GM12878 (cell line): ENCODE measurements around the gene TNFRSF6B. TPM values are rescaled to one million over a fixed set of nuclear protein-coding genes. Genes with fewer than 3 reads are reported as not detected.
A peak's percentile ranks its signal among the peaks of the same experiment; 100 is the strongest.

ENCODE experiments used
- ATAC-seq: fragments of 200-7000 bp; cut with Tn5 transposase; 3 replicates; pipeline ENCODE4 v1.9.1; 2020; ENCODE audit warnings: mild to moderate bottlenecking, moderate library complexity
- BruUV-seq: library from RNA; stranded (reverse); fragments of 400-500 nt; replicated peaks from 2 replicates; lab custom pipeline; 2021; lab: Mats Ljungman, UMichigan
- CTCF ChIA-PET: fragments of 300-600 bp; sonication (Branson Sonifier 250); formaldehyde crosslinking; extraction: SDS; loops from one replicate; lab custom pipeline; 2021; ENCODE audit warnings: inconsistent platforms; lab: Yijun Ruan, JAX
- POLR2A ChIA-PET: fragments of 350-600 bp; formaldehyde crosslinking; extraction: SDS; loops from one replicate; lab custom pipeline; 2021; ENCODE audit warnings: inconsistent platforms; lab: Charles Lee
- RAD21 ChIA-PET: fragments of 300-600 bp; sonication (Branson Sonifier 250); formaldehyde crosslinking; loops from one replicate; lab custom pipeline; 2023; ENCODE audit warnings: antibody characterized with exemption; ENCODE audit not compliant: unreplicated experiment; lab: Charles Lee
- SMC1A ChIA-PET: fragments of 300-600 bp; sonication (Branson Sonifier 250); formaldehyde crosslinking; loops from one replicate; lab custom pipeline; 2023; ENCODE audit not compliant: unreplicated experiment, uncharacterized antibody; lab: Charles Lee
- DNase-seq: peaks from one replicate; pipeline ENCODE4 v3.0.0-alpha.2; 2011; ENCODE audit warnings: low read depth, low spot score
- FAIRE-seq: peaks from 3 replicates; lab custom pipeline; 2011; peaks lifted over from hg19 to GRCh38; lab: Jason Lieb, UNC
- H2AFZ ChIP-seq: 2 replicates; pipeline ENCODE4 v1.6.0; 2011; ENCODE audit warnings: low read depth, low read length, control low read depth; ENCODE audit not compliant: control insufficient read depth
- H3K27ac ChIP-seq: 2 replicates; pipeline ENCODE4 v1.5.1; 2011; ENCODE audit warnings: control low read depth; ENCODE audit not compliant: control insufficient read depth, insufficient read depth
- H3K27me3 ChIP-seq, 2 experiments: replicated peaks in 1 of 2; 2 replicates each; pipeline versions ENCODE4 v1.6.0 to v1.6.1; 2011; ENCODE audit warnings: low read length in 1 of 2; ENCODE audit not compliant: control insufficient read depth in 2 of 2, insufficient read depth in 2 of 2
- H3K36me3 ChIP-seq, 2 experiments: 2 replicates each; pipeline ENCODE4 v1.5.1; 2011; ENCODE audit warnings: low read length in 1 of 2; ENCODE audit not compliant: control insufficient read depth in 2 of 2, insufficient read depth in 2 of 2
- H3K4me1 ChIP-seq: 2 replicates; pipeline ENCODE4 v1.6.1; 2011; ENCODE audit warnings: mild to moderate bottlenecking, low read length, moderate library complexity, mixed read lengths; ENCODE audit not compliant: control insufficient read depth, insufficient read depth
- H3K4me2 ChIP-seq: 2 replicates; pipeline ENCODE4 v1.6.0; 2011; ENCODE audit warnings: control low read depth; ENCODE audit not compliant: control insufficient read depth, insufficient read depth
- H3K4me3 ChIP-seq: fragments of 200-600 bp; sonication (generic); 2 replicates; pipeline ENCODE4 v1.5.1; 2016
- H3K79me2 ChIP-seq: 2 replicates; pipeline ENCODE4 v1.6.0; 2011; ENCODE audit warnings: low read length; ENCODE audit not compliant: control insufficient read depth, insufficient read depth
- H3K9ac ChIP-seq: 2 replicates; pipeline ENCODE4 v1.8.0; 2011; ENCODE audit warnings: low read length, control low read depth, mixed read lengths; ENCODE audit not compliant: control insufficient read depth, insufficient read depth
- H3K9me3 ChIP-seq: replicated peaks from 3 replicates; pipeline ENCODE4 v1.5.1; 2011; ENCODE audit warnings: mild to moderate bottlenecking, low read length; ENCODE audit not compliant: control insufficient read depth, insufficient read depth
- H4K20me1 ChIP-seq: 2 replicates; pipeline ENCODE4 v1.6.0; 2011; ENCODE audit not compliant: control insufficient read depth, insufficient read depth
- BHLHE40 ChIP-seq, 2 experiments: fragments of 450-650 bp in 1 of 2; IDR thresholded peaks; 2 replicates each; pipeline ENCODE4 v1.6.1; 2011 to 2017; ENCODE audit warnings: low read depth in 2 of 2, borderline replicate concordance in 1 of 2, improper control_type of control experiment in 1 of 2, low read length in 1 of 2, mild to moderate bottlenecking in 1 of 2
- EGR1 ChIP-seq, 2 experiments: IDR thresholded peaks; 1 replicate in 1 of 2; 2 replicates in 1 of 2; pipeline ENCODE4 v1.6.1; 2011 to 2012; ENCODE audit warnings: low read depth in 2 of 2, low read length in 2 of 2, borderline replicate concordance in 1 of 2, mild to moderate bottlenecking in 1 of 2, moderate library complexity in 1 of 2
- IKZF1 ChIP-seq: fragments of 450-650 bp; conservative IDR thresholded peaks from 2 replicates; pipeline ENCODE4 v1.6.1; 2017; ENCODE audit warnings: antibody characterized with exemption, mild to moderate bottlenecking
- MEF2B ChIP-seq: fragments of 450-650 bp; IDR thresholded peaks from 2 replicates; pipeline ENCODE4 v1.6.1; 2018; ENCODE audit warnings: mild to moderate bottlenecking, moderate library complexity; ENCODE audit not compliant: partially characterized antibody, poor library complexity, severe bottlenecking
- POLR2A ChIP-seq: IDR thresholded peaks from 2 replicates; pipeline ENCODE4 v1.6.1; 2011; ENCODE audit warnings: low read depth, mild to moderate bottlenecking, low read length
- SMAD1 ChIP-seq: fragments of 450-650 bp; IDR thresholded peaks from 2 replicates; pipeline ENCODE4 v1.6.1; 2018; ENCODE audit warnings: mild to moderate bottlenecking, low read depth; ENCODE audit not compliant: partially characterized antibody
- WGBS: methylation state at CpG from one replicate; pipeline ENCODE4 v1.1.6; 2016; ENCODE audit warnings: low lambda C conversion rate; ENCODE audit not compliant: insufficient replicate concordance, insufficient coverage; ENCODE audit errors: missing lambda C conversion rate; 5-methylcytosine and 5-hydroxymethylcytosine counted together
- in situ Hi-C: fragments of 300-500 bp; cut with MboI; formaldehyde crosslinking; loops from 9 replicates; pipeline ENCODE4 v1.14.3; 2018; ENCODE audit warnings: mixed read lengths
- intact Hi-C: fragments of 100-400 bp; cut with micrococcal nuclease; formaldehyde crosslinking; loops from one replicate; pipeline ENCODE4 v1.14.2; 2022; ENCODE audit not compliant: unreplicated experiment
- polyA plus RNA-seq, 11 experiments: library from polyadenylated mRNA; depleted of rRNA in 4 of 11; unstranded in 6 of 11; stranded (reverse) in 5 of 11; fragments of >200 nt; fragmentation: Nextera tagmentation in 4 of 11; fragmentation: Illumina TruSeq in 1 of 11; extraction: Ambion mirVana in 4 of 11; extraction: Trizol in 1 of 11; gene quantifications; 1 replicate in 1 of 11; 2 replicates in 10 of 11; pipeline versions ENCODE4 v1.2.1 to v1.2.3, GENCODE V29; 2011 to 2016; ENCODE audit warnings: inconsistent platforms in 2 of 11, missing spikeins in 2 of 11, low read depth in 1 of 11
- total RNA-seq, 4 experiments: library from RNA; depleted of rRNA in 3 of 4; stranded (reverse); fragments of >200 nt in 3 of 4; fragmentation: Illumina TruSeq in 1 of 4; extraction: Trizol in 1 of 4; gene quantifications; 2 replicates each; pipeline versions ENCODE4 v1.2.1 to v1.2.3, GENCODE V29; 2013 to 2021

Gene TNFRSF6B
- total and polyA plus RNA-seq, 10 of the 15 experiments (the other 5 are each of a cell fraction or from before 2014, with no cell fraction given): 0.67 to 2.2 (median 1.8) TPM; not detected in 7

DNA sequence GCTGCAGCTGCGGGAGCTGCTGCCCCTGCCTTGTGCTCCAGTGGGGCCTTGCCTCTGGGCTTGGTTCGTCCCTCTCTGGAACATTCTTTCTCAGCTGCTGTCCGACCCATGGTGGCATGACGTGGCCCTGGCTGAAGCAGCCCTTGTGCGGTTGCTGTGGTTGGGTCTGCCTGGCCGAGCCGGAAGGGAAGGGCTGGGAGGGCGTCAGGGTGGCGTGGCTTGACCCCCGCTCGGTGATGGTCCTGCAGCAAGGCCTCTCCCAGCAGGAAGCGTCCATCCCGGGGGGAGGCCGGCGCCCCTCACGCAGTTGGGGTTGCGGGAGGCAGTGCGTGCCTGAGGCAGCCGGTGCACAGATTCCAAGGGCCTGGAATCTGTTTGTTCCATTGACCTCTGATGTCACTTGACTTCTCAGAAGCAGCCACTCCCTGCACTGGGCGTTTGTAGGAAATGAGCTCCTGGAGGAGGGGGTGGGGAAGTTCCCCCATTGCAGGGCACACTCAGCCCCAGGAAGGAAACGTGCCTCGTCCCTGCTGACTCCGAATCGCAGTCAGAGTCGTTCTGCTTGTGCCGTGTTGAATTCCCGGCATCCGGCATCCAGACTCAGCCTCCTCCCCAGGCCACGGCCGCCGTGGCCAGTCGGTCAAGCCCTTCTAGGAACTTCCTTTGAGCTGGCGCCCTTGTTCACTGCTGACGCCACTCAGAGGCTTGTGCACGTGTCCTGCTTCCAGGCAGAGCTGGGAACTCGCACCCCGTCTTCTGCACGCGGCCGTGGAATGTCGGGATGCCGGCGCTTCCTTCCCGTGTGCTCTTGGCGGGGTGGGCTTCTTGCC, 9.7 kb upstream of the TNFRSF6B start:
- BruUV-seq: TSS peak; percentile 29
- 45% methylated on average over 41 of the region's 45 CpGs for whole genome bisulfite sequencing
- H3K27me3 ChIP-seq: no peaks in the 10 kb centered on the region
- POLR2A ChIA-PET: no interaction called here
- SMC1A ChIA-PET: interaction anchor here (1.5 kb wide), 1 partner anchor 149 kb away, joined by 3 read pairs; no protein-coding TSS in a partner anchor
- FAIRE-seq: no peak
- no peaks in the 10 kb centered on the region for H3K9me3 ChIP-seq
- no peak overlapping the region for H3K4me3 ChIP-seq
- TF ChIP-seq POLR2A (peak; percentile 21), BHLHE40 (IDR thresholded peaks at IDR 0.05; ENCODE audit: borderline replicate concordance in 1 of 2, low read depth in 2 of 2, low read length in 1 of 2) (peak; percentile 33 to 34; a peak in 1 of 4 replicates), MEF2B (no peak), IKZF1 (0 out of 2 replicates have a peak, but pooled peaks have one; percentile 21), EGR1 (IDR thresholded peaks at IDR 0.05; ENCODE audit: borderline replicate concordance in 1 of 2, low read depth in 2 of 2, low read length in 2 of 2) (peak in 1 of 2 experiments; percentile 59; a peak in 2 of 3 replicates), SMAD1 (no peak)
- in situ Hi-C loops: no loop called here
- DNase-seq: no peak
- H3K79me2 ChIP-seq: no peaks in the 10 kb centered on the region
- no peak overlapping the region for H3K27ac ChIP-seq
- no peaks in the 10 kb centered on the region; a peak in 1 of 4 replicates for H3K36me3 ChIP-seq
- CTCF ChIA-PET: no interaction called here
- H3K9ac ChIP-seq: no peak overlapping the region
- no peak overlapping the region for H2AFZ ChIP-seq
- H3K4me2 ChIP-seq: no peak overlapping the region
- intact Hi-C loops: no loop called here
- H3K4me1 ChIP-seq: no peaks in the 10 kb centered on the region
- RAD21 ChIA-PET: no interaction called here
- no peak for ATAC-seq
- H4K20me1 ChIP-seq: no peaks in the 10 kb centered on the region
